GM12891 (cell line): ENCODE measurements around the gene SMG9.
A peak's percentile ranks its signal among the peaks of the same experiment; 100 is the strongest.

Source experiments
- DNase-seq: peaks from one replicate; pipeline ENCODE4 v3.0.0; 2011; ENCODE audit warnings: low spot score; ENCODE audit not compliant: insufficient read length
- FAIRE-seq: peaks from 2 replicates; lab custom pipeline; 2011; peaks lifted over from hg19 to GRCh38; lab: Jason Lieb, UNC
- PAX5 ChIP-seq: IDR thresholded peaks from 2 replicates; pipeline ENCODE4 v1.6.1; 2011; ENCODE audit warnings: low read length, moderate library complexity, mild to moderate bottlenecking; ENCODE audit not compliant: insufficient read depth, severe bottlenecking
- POLR2A ChIP-seq: IDR thresholded peaks from 2 replicates; pipeline ENCODE4 v1.6.1; 2011; ENCODE audit warnings: low read depth, low read length, control low read depth
- POLR2AphosphoS5 ChIP-seq: IDR thresholded peaks from 2 replicates; pipeline ENCODE4 v1.6.1; 2011; ENCODE audit warnings: low read depth, low read length, control low read depth
- POU2F2 ChIP-seq: IDR thresholded peaks from 2 replicates; pipeline ENCODE4 v1.6.1; 2011; ENCODE audit warnings: low read depth, mild to moderate bottlenecking, control low read depth, low read length, moderate library complexity
- SPI1 ChIP-seq: IDR thresholded peaks from 2 replicates; pipeline ENCODE4 v1.6.1; 2011; ENCODE audit warnings: low read depth, low read length, control low read depth
- TAF1 ChIP-seq: IDR thresholded peaks from 2 replicates; pipeline ENCODE4 v1.6.1; 2011; ENCODE audit warnings: low read depth, low read length, control low read depth

SMG9 gene

GRCh38 chr19:43700395-43701000, 54.3 kb downstream of the SMG9 start:
- TF ChIP-seq POLR2A: no peak
- peak; percentile 77 for TF ChIP-seq SPI1
- DNase-seq: no peak
- FAIRE-seq: peak; percentile 38

GRCh38 chr19:43699506-43700394, 55.0 kb downstream of the SMG9 start:
- DNase-seq (no peak), FAIRE-seq (peak; percentile 58)
- TF ChIP-seq SPI1: no peak
- TF ChIP-seq POLR2A: no peak
- TF ChIP-seq TAF1: no peak
- TF ChIP-seq PAX5: no peak
- TF ChIP-seq POU2F2: no peak
- no peak for TF ChIP-seq POLR2AphosphoS5

- TF ChIP-seq TAF1: no peak
- no peak for TF ChIP-seq POLR2A
- no peak for TF ChIP-seq POLR2AphosphoS5
- TF ChIP-seq PAX5: no peak
- TF ChIP-seq POU2F2: no peak
- no peak for TF ChIP-seq SPI1
- FAIRE-seq: no peak
- DNase-seq: no peak
Measured at GRCh38 chr19:43697295-43697694, 57.5 kb downstream of the SMG9 start.

GRCh38 chr19:43695985-43696704, 58.6 kb downstream of the SMG9 start:
- no peak for TF ChIP-seq POLR2A
- no peak for TF ChIP-seq SPI1
- no peak for TF ChIP-seq TAF1
- TF ChIP-seq PAX5: no peak
- no peak for TF ChIP-seq POU2F2
- no peak for TF ChIP-seq POLR2AphosphoS5
- no peak for FAIRE-seq
- DNase-seq: no peak

- DNase-seq (no peak), FAIRE-seq (no peak)
- TF ChIP-seq POLR2AphosphoS5 (no peak), POU2F2 (no peak), TAF1 (no peak)
Measured at GRCh38 chr19:43694553-43694952, 60.2 kb downstream of the SMG9 start.

GRCh38 chr19:43692877-43693276, 61.9 kb downstream of the SMG9 start:
- DNase-seq: no peak
- no peak for FAIRE-seq
- TF ChIP-seq TAF1 (no peak), POLR2A (no peak), PAX5 (no peak), POU2F2 (no peak), SPI1 (no peak), POLR2AphosphoS5 (no peak)

- FAIRE-seq: no peak
Measured at GRCh38 chr19:43692385-43692784, 62.4 kb downstream of the SMG9 start.

GRCh38 chr19:43691755-43692154, 63.0 kb downstream of the SMG9 start:
- no peak for FAIRE-seq
- no peak for DNase-seq

More at GRCh38 chr19:43692385-43692784, 62.4 kb downstream of the SMG9 start:
- no peak for DNase-seq
- TF ChIP-seq POU2F2 (no peak), TAF1 (no peak), PAX5 (no peak), POLR2AphosphoS5 (no peak), POLR2A (no peak), SPI1 (no peak)

GRCh38 chr19:43690890-43691289, 63.9 kb downstream of the SMG9 start:
- DNase-seq (no peak), FAIRE-seq (no peak)
- no peak for TF ChIP-seq TAF1
- TF ChIP-seq SPI1: peak; percentile 90

More at GRCh38 chr19:43691755-43692154, 63.0 kb downstream of the SMG9 start:
- no peak for TF ChIP-seq TAF1
- no peak for TF ChIP-seq POLR2AphosphoS5
- TF ChIP-seq SPI1: no peak
- no peak for TF ChIP-seq PAX5
- TF ChIP-seq POLR2A: no peak
- no peak for TF ChIP-seq POU2F2
